ENCODE results near the gene METTL16.

Gene METTL16

GRCh38 chr17:2410951-2411350 lies 100.7 kb downstream of the METTL16 start:
- DNase-seq = no peak

- DNase-seq = no peak
Measured at GRCh38 chr17:2406903-2407790, 104.5 kb downstream of the METTL16 start.

GRCh38 chr17:2406271-2406902 lies 105.3 kb downstream of the METTL16 start:
- DNase-seq = no peak

GRCh38 chr17:2405247-2405926 lies 106.3 kb downstream of the METTL16 start:
- no peak for DNase-seq

- DNase-seq = no peak
Measured at GRCh38 chr17:2403044-2403443, 108.6 kb downstream of the METTL16 start.

GRCh38 chr17:2402544-2402943 lies 109.1 kb downstream of the METTL16 start:
- DNase-seq = no peak

GRCh38 chr17:2401426-2402221 lies 110.1 kb downstream of the METTL16 start:
- peak; percentile 93 for DNase-seq

- peak; percentile 79 for DNase-seq
Measured at GRCh38 chr17:2400877-2401425, 110.7 kb downstream of the METTL16 start, which contains the start of gene MNT. Gene MNT (minus strand): TSS chr17:2401060. CDS start chr17:2400712, 348 bp downstream.

GRCh38 chr17:2400474-2400866 lies 111.2 kb downstream of the METTL16 start:
- DNase-seq = peak; percentile 8

- DNase-seq = peak; percentile 76
Measured at GRCh38 chr17:2399572-2400473, 111.9 kb downstream of the METTL16 start.

GRCh38 chr17:2398655-2399571 lies 112.8 kb downstream of the METTL16 start:
- peak; percentile 36 for DNase-seq

- DNase-seq = no peak
Measured at GRCh38 chr17:2398182-2398581, 113.5 kb downstream of the METTL16 start.

- DNase-seq = no peak
Measured at GRCh38 chr17:2397247-2398171, 114.2 kb downstream of the METTL16 start.

GRCh38 chr17:2396568-2397246 lies 115.0 kb downstream of the METTL16 start:
- DNase-seq = no peak

- no peak for DNase-seq
Measured at GRCh38 chr17:2396192-2396567, 115.5 kb downstream of the METTL16 start.

GRCh38 chr17:2395258-2396181 lies 116.2 kb downstream of the METTL16 start:
- no peak for DNase-seq

- no peak for DNase-seq
Measured at GRCh38 chr17:2394775-2395201, 116.9 kb downstream of the METTL16 start.
